HG03064 (cell line): Measurements from ENCODE around the gene FAM210A.

Experiments
- ATAC-seq: cut with Tn5 transposase; IDR thresholded peaks from one replicate; pipeline ENCODE4 v1.9.1; 2021; ENCODE audit warnings: low read depth; ENCODE audit not compliant: unreplicated experiment

The FAM210A gene

GRCh38 chr18:13624563-13625237, 101.7 kb downstream of the FAM210A start:
- no peak for ATAC-seq

- ATAC-seq = no peak
Observed at GRCh38 chr18:13623871-13624270, 102.5 kb downstream of the FAM210A start.

- no peak for ATAC-seq
Observed at GRCh38 chr18:13623348-13623747, 103.0 kb downstream of the FAM210A start.

GRCh38 chr18:13622751-13623150, 103.6 kb downstream of the FAM210A start:
- ATAC-seq = no peak

DNA sequence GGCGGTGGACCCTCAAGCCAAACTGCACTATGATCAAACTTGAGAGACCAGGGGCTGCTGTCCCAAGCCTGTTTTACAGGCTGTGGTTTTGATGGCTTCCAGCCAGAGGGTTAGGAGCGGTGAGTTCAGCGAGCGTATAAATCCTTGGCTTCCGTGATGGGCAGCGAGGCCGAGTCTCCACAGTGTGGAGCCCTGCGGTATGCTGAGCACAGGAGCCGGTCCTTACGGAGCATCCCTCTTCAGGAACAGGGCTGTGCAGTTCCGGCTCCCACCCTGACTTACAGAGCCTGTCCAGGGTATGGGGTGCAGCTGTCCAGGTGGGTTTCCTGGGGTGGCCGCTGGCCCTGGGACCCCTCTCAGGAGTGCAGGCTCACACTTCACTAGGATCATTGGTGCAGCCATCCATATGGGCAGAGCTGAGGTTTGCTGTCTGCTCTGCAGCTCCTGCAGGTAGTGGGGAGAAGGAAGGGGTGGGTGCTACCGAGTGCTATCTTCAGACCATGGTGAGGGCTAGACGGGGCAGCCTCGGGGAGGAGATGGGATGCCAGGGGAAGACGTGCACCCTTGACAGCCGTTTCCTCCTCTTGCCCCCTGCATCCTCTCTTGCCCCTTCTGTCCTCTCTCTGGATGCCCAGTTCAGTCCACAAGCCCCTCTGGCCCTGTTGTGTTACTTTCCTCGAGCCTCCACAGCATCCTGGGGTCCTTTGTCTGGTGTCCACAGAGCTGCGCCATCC, 104.3 kb downstream of the FAM210A start:
- ATAC-seq = no peak

GRCh38 chr18:13621446-13621849, 104.9 kb downstream of the FAM210A start:
- ATAC-seq = no peak

DNA sequence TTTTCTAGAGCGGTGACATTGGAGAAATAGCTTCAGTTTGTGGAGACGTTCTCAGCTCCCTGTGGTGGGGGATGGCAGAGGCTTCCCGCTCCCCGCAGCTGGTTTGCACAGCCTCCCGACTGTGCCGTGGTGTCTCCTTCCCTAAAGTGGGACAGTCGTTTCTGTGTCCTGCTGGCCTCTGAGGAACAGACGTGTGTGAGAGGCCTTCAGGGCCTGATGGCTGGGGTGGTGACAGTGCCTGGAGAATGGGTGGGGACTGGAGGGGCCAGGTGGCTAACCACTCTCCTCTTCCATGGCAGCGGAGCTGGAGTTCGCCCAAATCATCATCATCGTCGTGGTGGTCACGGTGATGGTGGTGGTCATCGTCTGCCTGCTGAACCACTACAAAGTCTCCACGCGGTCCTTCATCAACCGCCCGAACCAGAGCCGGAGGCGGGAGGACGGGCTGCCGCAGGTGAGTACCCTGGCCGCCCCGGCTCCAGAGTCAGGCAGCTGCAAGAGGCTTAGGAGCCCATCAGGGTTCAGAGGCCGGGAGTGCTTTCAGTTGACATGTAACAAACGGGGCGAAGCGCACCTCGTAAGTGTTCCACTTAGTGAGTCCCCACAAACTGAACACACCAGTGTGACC, 105.4 kb downstream of the FAM210A start:
- ATAC-seq = no peak

- no peak for ATAC-seq
Observed at GRCh38 chr18:13620206-13620672, 106.1 kb downstream of the FAM210A start.

DNA sequence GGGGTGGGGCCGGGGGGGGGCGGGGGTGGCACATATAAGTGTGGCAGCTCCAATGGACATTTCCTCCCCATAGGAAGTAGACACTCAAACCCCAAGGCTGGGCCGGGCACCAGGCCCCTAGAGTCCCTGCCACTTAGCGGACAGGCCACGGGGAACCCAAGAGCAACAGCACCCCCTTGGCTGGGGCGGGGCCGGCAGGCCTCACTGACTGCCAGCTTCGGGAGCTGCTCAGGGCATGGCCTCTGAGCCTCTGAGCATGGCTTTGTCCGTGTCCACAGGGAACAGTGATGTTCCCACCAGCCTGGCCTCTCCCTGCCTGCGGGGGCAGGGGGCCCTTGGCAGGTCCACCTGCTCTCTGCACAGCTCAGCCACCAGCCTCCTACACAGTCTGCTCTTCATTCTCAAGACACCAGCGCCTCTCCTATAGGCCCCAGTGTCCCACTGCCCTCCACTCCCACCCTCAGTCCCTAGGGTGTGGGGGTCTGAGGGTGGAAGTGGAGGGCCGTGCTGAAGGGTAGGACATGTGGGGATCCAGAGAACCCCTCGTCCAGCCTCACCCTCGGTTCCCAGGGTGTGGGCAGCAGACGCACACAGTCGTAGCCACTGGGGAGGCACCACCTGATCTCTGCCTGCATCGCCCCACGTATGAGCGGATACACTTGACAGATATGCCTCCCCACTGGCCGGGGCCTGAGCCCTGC, 106.7 kb downstream of the FAM210A start:
- no peak for ATAC-seq

DNA sequence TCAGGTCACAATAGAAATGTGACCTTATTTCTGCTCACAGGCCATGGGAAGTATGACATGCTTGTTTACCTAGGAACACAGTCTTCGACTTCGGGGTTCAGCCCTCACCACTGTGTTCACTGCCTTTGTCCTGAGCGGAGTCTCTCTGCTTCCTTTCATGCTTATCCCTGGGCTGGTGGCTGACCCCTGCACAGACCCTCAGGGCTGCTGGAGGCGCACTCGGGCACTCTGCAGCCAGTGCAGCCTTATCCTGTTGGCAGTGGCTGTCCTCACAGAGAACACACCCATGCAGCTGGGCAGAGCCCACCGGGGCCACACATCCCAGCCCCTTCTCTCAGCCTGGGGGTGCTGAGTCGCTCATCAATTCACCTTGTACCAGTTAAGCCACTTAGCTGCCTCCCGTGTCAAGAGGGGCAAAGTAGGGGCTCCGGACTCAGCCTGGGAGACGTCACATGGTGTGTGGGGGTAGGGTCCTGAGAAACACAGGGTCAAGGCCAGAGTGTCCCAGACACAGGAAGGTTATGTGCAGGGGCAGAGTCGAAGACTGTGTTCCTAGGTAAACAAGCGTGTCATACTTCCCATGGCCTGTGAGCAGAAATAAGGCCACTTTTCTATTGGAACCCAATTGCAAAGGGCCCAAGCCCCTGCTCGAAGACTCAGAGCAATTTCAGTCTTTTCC, 107.5 kb downstream of the FAM210A start:
- no peak for ATAC-seq

GRCh38 chr18:13617826-13618515, 108.4 kb downstream of the FAM210A start:
- ATAC-seq = no peak

GRCh38 chr18:13616525-13617035, 109.8 kb downstream of the FAM210A start:
- no peak for ATAC-seq

GRCh38 chr18:13616041-13616440, 110.3 kb downstream of the FAM210A start:
- no peak for ATAC-seq

- no peak for ATAC-seq
Observed at GRCh38 chr18:13615432-13615861, 110.9 kb downstream of the FAM210A start.

DNA sequence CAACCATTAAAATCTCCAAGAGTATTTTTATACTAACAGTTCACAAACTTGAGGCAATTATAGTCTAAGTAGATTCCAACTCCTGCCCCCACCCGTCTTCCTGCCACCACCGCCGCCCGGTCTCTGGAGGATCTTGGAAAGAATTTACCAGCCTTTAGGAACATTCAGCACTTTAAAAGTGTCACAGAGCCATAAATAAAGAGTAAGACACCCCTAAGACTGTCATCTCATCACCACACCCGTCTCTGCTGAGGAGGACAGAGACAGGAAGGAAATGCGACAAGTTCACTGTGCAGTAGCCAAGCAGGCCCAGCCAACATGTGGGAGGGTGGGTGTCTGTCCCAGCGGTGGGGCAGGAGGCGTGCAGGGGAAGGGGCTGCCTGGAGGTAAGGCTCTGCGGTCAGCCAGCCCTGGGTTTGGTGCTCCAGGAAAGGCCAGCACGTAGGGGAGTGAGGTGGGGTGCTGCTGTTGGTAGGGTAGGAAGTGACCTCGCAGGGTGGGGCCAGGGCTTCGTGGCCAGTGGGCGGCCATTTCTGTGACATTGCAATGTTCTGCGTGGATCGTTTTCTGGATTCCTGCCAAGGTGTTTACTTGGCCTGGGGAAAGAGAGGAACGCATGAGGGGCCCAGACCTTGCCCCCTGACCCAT, 111.6 kb downstream of the FAM210A start:
- ATAC-seq = no peak

DNA sequence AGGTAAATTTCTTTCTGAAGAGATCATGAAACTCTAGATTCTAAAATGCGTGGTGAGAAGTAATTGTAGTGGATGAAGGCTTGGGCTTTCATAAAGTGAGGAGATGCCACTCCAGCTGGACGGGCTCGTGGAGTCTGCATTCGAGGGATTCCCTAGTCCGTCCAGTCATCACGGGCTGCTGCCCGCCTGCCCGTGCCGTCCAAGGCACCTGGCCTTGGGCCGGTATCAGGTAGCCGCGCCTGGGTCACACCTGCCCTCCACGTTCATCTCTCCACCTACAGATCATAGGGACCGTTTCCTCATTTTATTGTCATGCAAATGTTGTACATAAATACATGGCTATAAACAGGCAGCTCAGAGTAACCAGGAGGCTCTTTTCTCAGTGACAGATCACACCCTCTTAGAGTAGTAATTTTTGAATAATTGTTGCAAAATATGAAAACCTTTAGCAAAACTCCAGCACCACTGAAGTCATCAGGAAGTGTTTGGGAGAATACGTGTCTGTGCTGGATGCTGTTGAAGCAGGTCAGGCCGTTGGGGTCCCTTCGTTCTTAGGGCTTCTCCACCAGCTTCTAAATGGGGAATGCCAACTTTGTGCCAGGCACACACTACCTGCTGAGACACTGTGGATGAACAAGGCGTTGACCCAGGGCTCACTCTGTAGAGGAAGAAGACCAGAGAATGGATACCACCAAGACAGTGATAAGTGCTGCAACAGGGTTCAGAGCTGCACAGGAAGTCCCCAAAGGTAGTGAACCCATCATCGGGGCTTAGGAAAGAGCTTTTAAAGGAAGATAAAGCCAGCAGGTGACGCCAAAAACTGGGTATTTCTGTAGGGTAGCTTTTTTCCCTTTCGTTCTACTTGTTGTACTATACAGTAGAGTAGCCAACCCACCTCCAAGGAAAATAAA, 112.5 kb downstream of the FAM210A start:
- ATAC-seq = no peak
